WTC11 (cell line): ENCODE measurements around the gene GLT8D1. TPM values are rescaled to one million over a fixed set of nuclear protein-coding genes. Genes with fewer than 3 reads are reported as not detected.

ENCODE experiments used
- ATAC-seq: fragments of 200-7000 bp; cut with Tn5 transposase; 2 replicates; pipeline ENCODE4 v1.10.0; 2021; ENCODE audit warnings: mild to moderate bottlenecking, moderate library complexity
- CTCF ChIA-PET: fragments of 300-600 bp; sonication (Branson Sonifier 250); formaldehyde crosslinking; loops from one replicate; lab custom pipeline; 2021; ENCODE audit warnings: antibody characterized with exemption; lab: Charles Lee
- POLR2A ChIA-PET: fragments of 350-600 bp; sonication (Branson Sonifier 250); formaldehyde crosslinking; loops from one replicate; lab custom pipeline; 2021; ENCODE audit warnings: antibody characterized with exemption; lab: Charles Lee
- DNase-seq: peaks from one replicate; pipeline ENCODE4 v3.0.0; 2021; ENCODE audit warnings: low spot score
- H3K27ac Mint-ChIP-seq: 2 replicates; pipeline ENCODE4 v1.8.0; 2021; ENCODE audit warnings: mixed read lengths
- H3K27me3 Mint-ChIP-seq: 2 replicates; pipeline ENCODE4 v1.8.0; 2021; ENCODE audit warnings: low read depth, mild to moderate bottlenecking, moderate library complexity, mixed read lengths
- H3K36me3 Mint-ChIP-seq: 2 replicates; pipeline ENCODE4 v1.8.0; 2021; ENCODE audit warnings: mixed read lengths
- H3K4me1 Mint-ChIP-seq: 2 replicates; pipeline ENCODE4 v1.8.0; 2022; ENCODE audit warnings: mixed read lengths
- H3K4me3 Mint-ChIP-seq: 2 replicates; pipeline ENCODE4 v1.8.0; 2021; ENCODE audit warnings: mild to moderate bottlenecking, moderate library complexity, mixed read lengths
- H3K9me3 Mint-ChIP-seq: 2 replicates; pipeline ENCODE4 v1.8.0; 2021; ENCODE audit warnings: mixed read lengths
- CREM ChIP-seq: sonication (generic); formaldehyde crosslinking; IDR thresholded peaks from 2 replicates; pipeline ENCODE4 v1.8.1; 2022; ENCODE audit warnings: mild to moderate bottlenecking, missing genetic modification reagents, moderate library complexity
- ELF4 ChIP-seq: sonication (generic); formaldehyde crosslinking; IDR thresholded peaks from 2 replicates; pipeline ENCODE4 v1.8.1; 2022; ENCODE audit warnings: low read depth, mild to moderate bottlenecking, moderate library complexity, missing genetic modification reagents
- EMX1 ChIP-seq: fragments of 250-450 bp; sonication (Bioruptor Pico); IDR thresholded peaks from 2 replicates; pipeline ENCODE4 v1.8.0; 2021; ENCODE audit warnings: mild to moderate bottlenecking
- MXD4 ChIP-seq: fragments of 250-450 bp; sonication (Bioruptor Pico); IDR thresholded peaks from 2 replicates; pipeline ENCODE4 v1.8.0; 2021; ENCODE audit warnings: mild to moderate bottlenecking, moderate library complexity, borderline replicate concordance
- MYBL2 ChIP-seq: sonication (generic); formaldehyde crosslinking; IDR thresholded peaks from 2 replicates; pipeline ENCODE4 v1.8.1; 2023; ENCODE audit warnings: mild to moderate bottlenecking, moderate library complexity, missing genetic modification reagents
- NFATC4 ChIP-seq: fragments of 250-450 bp; sonication (Bioruptor Pico); IDR thresholded peaks from 2 replicates; pipeline ENCODE4 v1.9.0; 2021; ENCODE audit warnings: mild to moderate bottlenecking
- NFE2L1 ChIP-seq: sonication (generic); formaldehyde crosslinking; IDR thresholded peaks from 2 replicates; pipeline ENCODE4 v1.8.1; 2023; ENCODE audit warnings: missing genetic modification reagents
- NFYB ChIP-seq: sonication (generic); formaldehyde crosslinking; conservative IDR thresholded peaks from 2 replicates; pipeline ENCODE4 v1.8.0; 2022; ENCODE audit warnings: low read depth, missing genetic modification reagents
- NR2C2 ChIP-seq: sonication (generic); formaldehyde crosslinking; IDR thresholded peaks from 2 replicates; pipeline ENCODE4 v1.8.0; 2022; ENCODE audit warnings: mild to moderate bottlenecking, missing genetic modification reagents
- SMAD3 ChIP-seq: sonication (generic); formaldehyde crosslinking; IDR thresholded peaks from 2 replicates; pipeline ENCODE4 v1.8.0; 2022; ENCODE audit warnings: missing genetic modification reagents, mild to moderate bottlenecking, borderline replicate concordance
- SOX15 ChIP-seq: fragments of 250-450 bp; sonication (Bioruptor Pico); IDR thresholded peaks from 2 replicates; pipeline ENCODE4 v1.9.0; 2021; ENCODE audit warnings: mild to moderate bottlenecking
- ZNF232 ChIP-seq: sonication (generic); formaldehyde crosslinking; IDR thresholded peaks from 2 replicates; pipeline ENCODE4 v1.8.0; 2022; ENCODE audit warnings: mild to moderate bottlenecking, missing genetic modification reagents
- total RNA-seq: library from RNA; stranded (reverse); gene quantifications from 3 replicates; pipeline ENCODE4 v1.2.3, GENCODE V29; 2021
- TF ChIP-seq, protein P1 (sequence below): sonication (generic); formaldehyde crosslinking; IDR thresholded peaks from 2 replicates; pipeline ENCODE4 v1.8.1; 2022; ENCODE audit warnings: mild to moderate bottlenecking, missing genetic modification reagents, moderate library complexity, borderline replicate concordance
- TF ChIP-seq, protein P2 (sequence below): sonication (generic); formaldehyde crosslinking; IDR thresholded peaks from 2 replicates; pipeline ENCODE4 v1.8.1; 2022; ENCODE audit warnings: mild to moderate bottlenecking, moderate library complexity, missing genetic modification reagents
- TF ChIP-seq, protein P3 (sequence below): sonication (generic); formaldehyde crosslinking; IDR thresholded peaks from 2 replicates; pipeline ENCODE4 v1.8.1; 2022; ENCODE audit warnings: low read depth, mild to moderate bottlenecking, moderate library complexity, missing genetic modification reagents, borderline replicate concordance
- TF ChIP-seq, protein P4 (sequence below): sonication (generic); formaldehyde crosslinking; IDR thresholded peaks from 2 replicates; pipeline ENCODE4 v1.8.1; 2023; ENCODE audit warnings: mild to moderate bottlenecking, missing genetic modification reagents, borderline replicate concordance
- TF ChIP-seq, protein P5 (sequence below): sonication (generic); formaldehyde crosslinking; conservative IDR thresholded peaks from 2 replicates; pipeline ENCODE4 v1.8.1; 2023; ENCODE audit warnings: mild to moderate bottlenecking, low read depth, missing genetic modification reagents, moderate library complexity

Gene GLT8D1
- total RNA-seq, 1 experiment from 2014 or later, result 41.2 TPM

DNA sequence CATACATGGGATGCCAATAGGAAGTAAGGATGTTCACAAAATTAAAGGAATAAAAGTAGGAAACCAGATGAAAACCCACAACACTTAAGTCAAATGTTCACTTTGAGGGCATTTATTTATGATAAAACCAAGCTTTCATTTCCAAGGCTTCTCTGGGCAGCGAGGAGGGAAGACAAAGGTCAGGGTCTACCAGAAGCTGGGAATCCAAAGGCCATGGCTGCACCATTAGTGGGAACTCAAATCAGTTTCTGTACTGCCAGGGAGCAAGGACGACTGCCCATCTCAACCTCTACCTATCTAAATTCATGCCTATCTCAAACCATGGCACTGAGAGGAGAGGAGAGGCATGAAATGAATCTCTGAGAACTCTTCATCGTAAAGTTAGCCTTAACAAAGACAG is 42.5 kb downstream of the GLT8D1 start:
- H3K4me1 Mint-ChIP-seq, result no peaks in the 10 kb centered on the region
- no peaks in the 10 kb centered on the region for H3K9me3 Mint-ChIP-seq
- H3K4me3 Mint-ChIP-seq, result no peak overlapping the region
- no peaks in the 10 kb centered on the region for H3K27me3 Mint-ChIP-seq
- no peak for DNase-seq
- TF ChIP-seq ELF4 (no peak), SMAD3 (CRISPR knock-in tag) (no peak), NFE2L1 (CRISPR knock-in tag) (no peak), MYBL2 (no peak), SOX15 (CRISPR knock-in tag) (no peak), MXD4 (CRISPR knock-in tag) (no peak), NR2C2 (CRISPR knock-in tag) (no peak), EMX1 (no peak)
- TF ChIP-seq, protein P1, sequence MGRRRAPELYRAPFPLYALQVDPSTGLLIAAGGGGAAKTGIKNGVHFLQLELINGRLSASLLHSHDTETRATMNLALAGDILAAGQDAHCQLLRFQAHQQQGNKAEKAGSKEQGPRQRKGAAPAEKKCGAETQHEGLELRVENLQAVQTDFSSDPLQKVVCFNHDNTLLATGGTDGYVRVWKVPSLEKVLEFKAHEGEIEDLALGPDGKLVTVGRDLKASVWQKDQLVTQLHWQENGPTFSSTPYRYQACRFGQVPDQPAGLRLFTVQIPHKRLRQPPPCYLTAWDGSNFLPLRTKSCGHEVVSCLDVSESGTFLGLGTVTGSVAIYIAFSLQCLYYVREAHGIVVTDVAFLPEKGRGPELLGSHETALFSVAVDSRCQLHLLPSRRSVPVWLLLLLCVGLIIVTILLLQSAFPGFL, result no peak
- TF ChIP-seq, protein P2, sequence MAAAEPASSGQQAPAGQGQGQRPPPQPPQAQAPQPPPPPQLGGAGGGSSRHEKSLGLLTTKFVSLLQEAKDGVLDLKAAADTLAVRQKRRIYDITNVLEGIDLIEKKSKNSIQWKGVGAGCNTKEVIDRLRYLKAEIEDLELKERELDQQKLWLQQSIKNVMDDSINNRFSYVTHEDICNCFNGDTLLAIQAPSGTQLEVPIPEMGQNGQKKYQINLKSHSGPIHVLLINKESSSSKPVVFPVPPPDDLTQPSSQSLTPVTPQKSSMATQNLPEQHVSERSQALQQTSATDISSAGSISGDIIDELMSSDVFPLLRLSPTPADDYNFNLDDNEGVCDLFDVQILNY, result no peak
- TF ChIP-seq, protein P3, sequence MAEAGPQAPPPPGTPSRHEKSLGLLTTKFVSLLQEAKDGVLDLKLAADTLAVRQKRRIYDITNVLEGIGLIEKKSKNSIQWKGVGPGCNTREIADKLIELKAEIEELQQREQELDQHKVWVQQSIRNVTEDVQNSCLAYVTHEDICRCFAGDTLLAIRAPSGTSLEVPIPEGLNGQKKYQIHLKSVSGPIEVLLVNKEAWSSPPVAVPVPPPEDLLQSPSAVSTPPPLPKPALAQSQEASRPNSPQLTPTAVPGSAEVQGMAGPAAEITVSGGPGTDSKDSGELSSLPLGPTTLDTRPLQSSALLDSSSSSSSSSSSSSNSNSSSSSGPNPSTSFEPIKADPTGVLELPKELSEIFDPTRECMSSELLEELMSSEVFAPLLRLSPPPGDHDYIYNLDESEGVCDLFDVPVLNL (CRISPR knock-in tag), result no peak
- H3K27ac Mint-ChIP-seq, result no peak overlapping the region
- ATAC-seq, result no peak
- ChIA-PET POLR2A (interaction anchor here (0.6 kb wide), 1 partner anchor 83 kb away, joined by 3 read pairs; no protein-coding TSS in a partner anchor), CTCF (no interaction called here)
- peaks cover 29% of the 10 kb centered on the region for H3K36me3 Mint-ChIP-seq

DNA sequence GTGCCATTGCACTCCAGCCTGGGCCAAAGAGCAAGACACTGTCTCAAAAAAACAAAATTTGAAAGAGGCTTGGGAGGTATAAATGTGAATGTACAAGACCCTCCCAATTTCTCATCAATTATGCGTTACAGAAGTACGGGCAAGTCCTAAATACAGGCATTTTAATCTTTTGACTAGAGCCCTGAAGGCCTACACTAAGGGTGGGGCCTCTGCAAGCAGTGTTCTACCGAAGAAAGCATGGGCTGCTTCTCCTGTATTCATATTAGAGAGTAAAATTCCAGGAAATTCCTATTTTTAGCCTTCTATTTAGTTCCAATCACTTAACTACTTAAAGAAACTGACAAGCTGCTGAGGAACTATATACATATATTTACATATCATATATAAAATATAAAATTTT is 45.5 kb downstream of the GLT8D1 start:
- TF ChIP-seq NFYB (CRISPR knock-in tag), result no peak
- TF ChIP-seq, protein P4, sequence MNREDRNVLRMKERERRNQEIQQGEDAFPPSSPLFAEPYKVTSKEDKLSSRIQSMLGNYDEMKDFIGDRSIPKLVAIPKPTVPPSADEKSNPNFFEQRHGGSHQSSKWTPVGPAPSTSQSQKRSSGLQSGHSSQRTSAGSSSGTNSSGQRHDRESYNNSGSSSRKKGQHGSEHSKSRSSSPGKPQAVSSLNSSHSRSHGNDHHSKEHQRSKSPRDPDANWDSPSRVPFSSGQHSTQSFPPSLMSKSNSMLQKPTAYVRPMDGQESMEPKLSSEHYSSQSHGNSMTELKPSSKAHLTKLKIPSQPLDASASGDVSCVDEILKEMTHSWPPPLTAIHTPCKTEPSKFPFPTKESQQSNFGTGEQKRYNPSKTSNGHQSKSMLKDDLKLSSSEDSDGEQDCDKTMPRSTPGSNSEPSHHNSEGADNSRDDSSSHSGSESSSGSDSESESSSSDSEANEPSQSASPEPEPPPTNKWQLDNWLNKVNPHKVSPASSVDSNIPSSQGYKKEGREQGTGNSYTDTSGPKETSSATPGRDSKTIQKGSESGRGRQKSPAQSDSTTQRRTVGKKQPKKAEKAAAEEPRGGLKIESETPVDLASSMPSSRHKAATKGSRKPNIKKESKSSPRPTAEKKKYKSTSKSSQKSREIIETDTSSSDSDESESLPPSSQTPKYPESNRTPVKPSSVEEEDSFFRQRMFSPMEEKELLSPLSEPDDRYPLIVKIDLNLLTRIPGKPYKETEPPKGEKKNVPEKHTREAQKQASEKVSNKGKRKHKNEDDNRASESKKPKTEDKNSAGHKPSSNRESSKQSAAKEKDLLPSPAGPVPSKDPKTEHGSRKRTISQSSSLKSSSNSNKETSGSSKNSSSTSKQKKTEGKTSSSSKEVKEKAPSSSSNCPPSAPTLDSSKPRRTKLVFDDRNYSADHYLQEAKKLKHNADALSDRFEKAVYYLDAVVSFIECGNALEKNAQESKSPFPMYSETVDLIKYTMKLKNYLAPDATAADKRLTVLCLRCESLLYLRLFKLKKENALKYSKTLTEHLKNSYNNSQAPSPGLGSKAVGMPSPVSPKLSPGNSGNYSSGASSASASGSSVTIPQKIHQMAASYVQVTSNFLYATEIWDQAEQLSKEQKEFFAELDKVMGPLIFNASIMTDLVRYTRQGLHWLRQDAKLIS (CRISPR knock-in tag), result no peak
- no peak for TF ChIP-seq SOX15 (CRISPR knock-in tag)
- no peak for TF ChIP-seq CREM (CRISPR knock-in tag)
- no peak for TF ChIP-seq ZNF232 (CRISPR knock-in tag)
- no peak for TF ChIP-seq NFATC4 (CRISPR knock-in tag)
- TF ChIP-seq, protein P5, sequence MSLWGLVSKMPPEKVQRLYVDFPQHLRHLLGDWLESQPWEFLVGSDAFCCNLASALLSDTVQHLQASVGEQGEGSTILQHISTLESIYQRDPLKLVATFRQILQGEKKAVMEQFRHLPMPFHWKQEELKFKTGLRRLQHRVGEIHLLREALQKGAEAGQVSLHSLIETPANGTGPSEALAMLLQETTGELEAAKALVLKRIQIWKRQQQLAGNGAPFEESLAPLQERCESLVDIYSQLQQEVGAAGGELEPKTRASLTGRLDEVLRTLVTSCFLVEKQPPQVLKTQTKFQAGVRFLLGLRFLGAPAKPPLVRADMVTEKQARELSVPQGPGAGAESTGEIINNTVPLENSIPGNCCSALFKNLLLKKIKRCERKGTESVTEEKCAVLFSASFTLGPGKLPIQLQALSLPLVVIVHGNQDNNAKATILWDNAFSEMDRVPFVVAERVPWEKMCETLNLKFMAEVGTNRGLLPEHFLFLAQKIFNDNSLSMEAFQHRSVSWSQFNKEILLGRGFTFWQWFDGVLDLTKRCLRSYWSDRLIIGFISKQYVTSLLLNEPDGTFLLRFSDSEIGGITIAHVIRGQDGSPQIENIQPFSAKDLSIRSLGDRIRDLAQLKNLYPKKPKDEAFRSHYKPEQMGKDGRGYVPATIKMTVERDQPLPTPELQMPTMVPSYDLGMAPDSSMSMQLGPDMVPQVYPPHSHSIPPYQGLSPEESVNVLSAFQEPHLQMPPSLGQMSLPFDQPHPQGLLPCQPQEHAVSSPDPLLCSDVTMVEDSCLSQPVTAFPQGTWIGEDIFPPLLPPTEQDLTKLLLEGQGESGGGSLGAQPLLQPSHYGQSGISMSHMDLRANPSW, result no peak
- ChIA-PET CTCF (interaction anchor here (0.6 kb wide), 1 partner anchor 69 kb away, joined by 4 read pairs; no protein-coding TSS in a partner anchor), POLR2A (no interaction called here)
- Mint-ChIP-seq H3K9me3 (no peaks in the 10 kb centered on the region), H3K4me3 (no peak overlapping the region), H3K27me3 (no peaks in the 10 kb centered on the region), H3K4me1 (peaks cover 7% of the 10 kb centered on the region), H3K27ac (no peak overlapping the region), H3K36me3 (peaks cover 47% of the 10 kb centered on the region)
- DNase-seq (no peak), ATAC-seq (no peak)
